SU-DHL-6 (cell line): ENCODE results near the gene SUSD3.

Source experiments
- CTCF ChIP-seq: fragments of 200-600 bp; sonication (generic); IDR thresholded peaks from one replicate; pipeline ENCODE4 v1.5.1; 2017; ENCODE audit warnings: antibody characterized with exemption, mild to moderate bottlenecking, low read length, moderate library complexity; ENCODE audit not compliant: insufficient read depth, poor library complexity, severe bottlenecking
- EZH2phosphoT487 ChIP-seq: fragments of 200-600 bp; sonication (generic), shearing (Covaris generic); conservative IDR thresholded peaks from 2 replicates; pipeline ENCODE4 v1.6.1; 2018; ENCODE audit warnings: mild to moderate bottlenecking, antibody characterized with exemption, low read length, moderate library complexity, mixed read lengths

- peak; percentile 47 for TF ChIP-seq CTCF
- TF ChIP-seq EZH2phosphoT487, result no peak
Observed at GRCh38 chr9:93035821-93036351, 22.6 kb upstream of the SUSD3 start.
